Measurements from ENCODE around the gene GAGE13. TPM values are rescaled to one million over a fixed set of nuclear protein-coding genes. Genes with fewer than 3 reads are reported as not detected.
"Not testable (repeated sequence)": the region's sequence is repeated elsewhere in the genome, so short reads cannot be mapped to it uniquely, and the experiment has no call there.

GAGE13 gene, protein sequence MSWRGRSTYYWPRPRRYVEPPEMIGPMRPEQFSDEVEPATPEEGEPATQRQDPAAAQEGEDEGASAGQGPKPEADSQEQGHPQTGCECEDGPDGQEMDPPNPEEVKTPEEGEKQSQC
- total RNA-seq, result not detected

GRCh38 chrX:49331282-49331681 lies at the start of gene GAGE13:
GAGE13 (plus strand) TSS chrX:49331582; CDS start chrX:49332738, 1,156 bp downstream.
- not testable (repeated sequence) for DNase-seq

DNA sequence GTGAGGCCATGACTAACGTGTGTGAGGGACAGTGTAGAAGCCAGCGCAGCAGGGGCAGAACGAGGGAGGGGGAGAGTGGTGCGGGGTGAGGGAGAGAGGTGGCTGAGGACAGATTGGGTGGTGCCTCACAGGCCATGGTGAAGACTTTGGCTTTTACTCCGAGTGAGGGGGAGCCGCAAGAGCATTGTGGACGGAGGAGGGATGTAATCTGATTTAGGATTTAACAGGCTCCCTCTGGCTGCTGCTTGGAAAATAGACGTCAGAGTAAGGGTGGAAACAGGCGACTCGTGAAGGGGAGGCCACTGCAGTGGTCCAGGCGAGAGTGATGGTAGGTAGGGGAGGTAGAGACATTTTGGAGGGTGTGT lies 48.8 kb upstream of the GAGE13 start:
- DNase-seq, result peak; percentile 38

GRCh38 chrX:49284212-49284611 lies 47.2 kb upstream of the GAGE13 start:
- no peak for DNase-seq

GRCh38 chrX:49286136-49286535 lies 45.2 kb upstream of the GAGE13 start:
- no peak for DNase-seq

DNA sequence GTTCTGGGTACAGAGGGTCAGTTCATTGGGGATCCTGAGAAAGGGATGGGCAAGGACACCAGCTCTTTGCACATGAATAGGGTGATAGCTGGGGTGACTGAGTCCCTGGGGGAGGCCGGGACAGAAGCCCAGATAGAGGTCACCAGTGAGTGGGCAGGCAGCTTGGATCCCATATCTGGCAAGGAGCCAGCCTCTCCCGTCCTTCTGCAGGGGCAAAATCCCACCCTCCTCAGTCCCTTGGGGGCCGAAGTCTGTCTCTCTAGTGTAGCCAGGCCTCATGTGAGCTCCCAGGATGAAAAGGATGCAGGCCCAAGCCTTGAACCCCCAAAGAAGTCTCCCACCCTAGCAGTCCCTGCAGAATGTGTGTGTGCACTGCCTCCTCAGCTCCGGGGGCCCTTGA lies 44.8 kb upstream of the GAGE13 start:
- no peak for DNase-seq

GRCh38 chrX:49287665-49288064 lies 43.7 kb upstream of the GAGE13 start:
- no peak for DNase-seq

DNA sequence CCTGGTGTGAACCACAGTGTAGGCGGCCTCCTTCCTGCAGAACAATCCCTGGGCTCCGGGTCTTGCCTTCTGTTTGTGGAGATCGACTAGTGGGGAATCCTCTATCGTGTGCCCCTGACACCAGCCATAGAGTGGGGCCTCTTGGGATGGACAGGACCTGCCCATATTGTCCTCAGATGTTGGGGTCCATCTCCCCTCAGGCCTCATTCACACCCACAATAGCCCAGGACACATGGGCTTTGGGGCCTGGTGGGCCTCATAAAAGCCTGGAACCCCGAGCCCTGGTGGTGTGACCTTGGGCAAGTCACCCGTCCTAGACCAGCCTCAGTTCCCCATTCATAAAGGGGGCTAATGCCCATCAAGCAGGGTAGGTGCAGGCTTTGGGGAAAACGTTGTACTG lies 41.2 kb upstream of the GAGE13 start:
- no peak for DNase-seq

DNA sequence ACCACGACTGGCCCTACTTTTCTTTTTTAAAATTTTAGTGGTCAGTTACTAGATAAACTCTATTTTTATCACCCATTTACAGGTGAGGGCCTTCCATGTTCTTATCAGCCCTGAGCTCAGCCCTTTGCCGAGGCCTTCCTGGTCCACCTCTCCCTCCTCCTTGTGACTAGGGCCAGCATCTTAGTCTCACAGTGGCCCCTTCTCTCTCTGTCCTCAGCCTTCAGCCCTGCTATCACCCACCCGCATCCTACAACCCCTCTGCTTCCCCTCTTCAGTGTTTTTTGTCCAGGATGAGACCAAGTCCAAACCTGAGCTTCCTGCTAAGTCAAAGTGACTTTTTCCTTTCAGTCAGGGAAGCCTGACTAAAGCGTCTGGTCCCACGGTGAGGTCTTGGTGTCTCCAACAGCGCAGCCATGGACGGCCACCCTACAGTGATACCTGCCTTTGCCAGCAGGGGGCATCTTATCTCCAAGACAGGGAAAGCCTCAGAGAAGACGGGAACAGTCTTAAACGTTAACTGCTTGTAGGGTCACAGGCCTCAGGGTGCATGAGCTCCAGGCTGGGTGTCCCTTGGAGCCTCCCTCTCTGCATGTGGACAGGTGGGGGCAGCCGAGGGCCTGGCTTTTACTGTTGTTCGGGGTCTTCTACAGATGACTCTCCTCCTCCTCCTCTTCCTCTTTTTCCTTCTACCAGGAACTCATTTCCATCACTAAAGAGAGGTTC lies 39.6 kb upstream of the GAGE13 start:
- peak; percentile 59 for DNase-seq

- DNase-seq, result no peak
These were observed 38.7 kb upstream of the GAGE13 start for GRCh38 chrX:49292400-49293362.

DNA sequence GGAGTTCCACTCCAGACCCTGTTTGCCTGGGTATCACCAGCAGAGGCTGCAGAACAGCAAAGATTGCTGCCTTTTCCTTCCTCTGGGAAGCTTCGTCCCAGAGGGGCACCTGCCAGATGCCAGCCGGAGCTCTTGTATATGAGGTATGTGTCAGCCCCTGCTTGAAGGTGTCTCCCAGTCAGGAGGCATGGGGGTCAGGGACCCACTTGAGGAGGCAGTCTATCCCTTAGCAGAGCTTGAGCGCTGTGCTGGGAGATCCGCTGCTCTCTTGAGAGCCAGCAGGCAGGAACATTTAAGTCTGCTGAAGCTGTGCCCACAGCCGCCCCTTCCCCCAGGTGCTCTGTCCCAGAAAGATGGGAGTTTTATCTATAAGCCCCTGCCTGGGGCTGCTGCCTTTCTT lies 32.1 kb upstream of the GAGE13 start:
- not testable (repeated sequence) for DNase-seq

GRCh38 chrX:49300703-49301102 lies 30.7 kb upstream of the GAGE13 start:
- no peak for DNase-seq

DNA sequence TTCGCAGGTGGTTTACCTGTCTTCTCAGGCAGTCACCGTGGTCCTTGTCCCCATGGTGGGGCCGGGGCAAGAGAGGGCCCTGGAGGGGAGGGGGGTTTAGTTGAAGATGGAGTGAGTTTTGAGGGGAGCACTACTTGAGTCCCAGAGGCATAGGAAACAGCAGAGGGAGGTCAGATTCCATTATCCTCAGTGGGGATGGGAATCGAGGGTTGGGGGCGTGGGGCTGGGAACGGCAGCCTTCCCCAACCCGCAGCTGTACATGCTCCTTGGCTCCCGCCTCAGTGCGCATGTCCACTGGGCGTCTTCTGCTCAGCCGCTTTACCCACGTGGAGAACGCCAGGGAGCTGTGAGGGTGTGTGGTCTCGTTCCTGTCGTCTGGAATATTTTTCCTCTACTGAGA lies 28.0 kb upstream of the GAGE13 start, which contains the start of gene GAGE10:
TSS of gene GAGE10 (plus strand) at position 301 of the 400 bp plus-strand sequence. CDS start 1,214 bp downstream, outside the sequence.
- no peak for DNase-seq

- not testable (repeated sequence) for DNase-seq
These were observed 23.6 kb upstream of the GAGE13 start for GRCh38 chrX:49307775-49308174.

DNA sequence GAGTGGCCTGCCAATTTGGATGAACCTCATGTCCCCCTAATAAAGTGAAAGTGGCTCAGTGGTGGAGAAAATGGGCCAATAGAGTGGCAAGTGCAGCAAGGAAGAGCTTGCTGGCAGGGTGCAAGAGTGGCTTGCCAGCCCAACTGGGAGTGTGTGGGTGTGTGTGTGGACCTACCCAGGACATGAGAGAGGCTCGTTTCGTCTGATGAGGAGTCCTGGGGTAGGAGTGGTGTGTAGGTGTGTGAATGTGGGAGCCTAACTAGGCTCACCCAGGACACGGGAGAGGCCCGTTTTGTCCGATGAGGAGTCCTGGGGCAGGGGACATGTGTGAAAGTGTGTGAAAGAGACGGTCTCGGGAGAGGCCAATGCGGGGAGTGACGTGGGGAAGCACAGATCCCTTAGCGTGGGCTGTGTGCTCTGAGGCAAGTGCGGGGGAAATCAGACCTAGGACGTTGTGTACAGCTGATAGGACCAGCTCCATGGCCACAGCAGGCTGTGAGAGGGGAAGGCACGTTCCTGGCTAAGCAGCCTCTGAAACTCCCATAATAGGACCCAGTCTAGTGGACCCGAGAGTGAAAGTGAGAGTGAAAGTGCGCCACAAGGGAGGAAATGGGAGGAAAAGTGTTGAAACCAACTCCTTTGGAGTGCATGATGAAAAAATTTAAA lies 22.6 kb upstream of the GAGE13 start:
- no peak for DNase-seq

GRCh38 chrX:49309401-49309981 lies 21.9 kb upstream of the GAGE13 start:
- DNase-seq, result peak; percentile 57

DNA sequence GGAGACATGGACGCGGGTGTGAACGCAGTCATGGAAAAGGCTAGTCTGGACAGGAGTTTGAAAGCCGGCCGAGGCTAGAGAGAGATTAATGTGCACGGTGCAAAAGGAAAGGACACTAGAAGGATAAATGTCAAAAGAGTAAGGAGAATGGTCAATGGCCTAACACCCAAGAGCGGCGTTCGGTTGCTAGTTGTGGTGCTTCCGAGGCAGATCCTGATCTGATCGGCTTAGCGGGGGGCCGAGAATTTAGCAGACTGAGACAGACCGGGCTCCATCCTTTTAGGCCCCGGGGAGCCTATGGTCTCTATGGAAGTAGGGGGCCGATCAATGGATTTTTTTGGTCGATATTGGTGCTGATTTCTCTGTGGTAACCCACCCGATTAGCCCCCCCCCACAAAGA lies 21.0 kb upstream of the GAGE13 start:
- DNase-seq, result no peak

- no peak for DNase-seq
These were observed 19.2 kb upstream of the GAGE13 start for GRCh38 chrX:49312176-49312575.

GRCh38 chrX:49316085-49316484 lies 15.3 kb upstream of the GAGE13 start:
- no peak for DNase-seq

GRCh38 chrX:49321737-49322136 lies 9.6 kb upstream of the GAGE13 start, which contains the start of gene GAGE12J:
GAGE12J (plus strand) TSS chrX:49322037; CDS start chrX:49323194, 1,157 bp downstream.
- not testable (repeated sequence) for DNase-seq

- DNase-seq, result not testable (repeated sequence)
These were observed 9.1 kb upstream of the GAGE13 start for GRCh38 chrX:49322266-49322665.

- DNase-seq, result not testable (repeated sequence)
These were observed 7.6 kb upstream of the GAGE13 start for GRCh38 chrX:49323735-49324134.

- DNase-seq, result not testable (repeated sequence)
These were observed 961 bp upstream of the GAGE13 start for GRCh38 chrX:49330421-49330820.
